Fibroblast of pulmonary artery (primary cell): ENCODE measurements around the gene CALHM2.

ENCODE experiments used
- DNase-seq: peaks from one replicate; pipeline ENCODE4 v3.0.0-alpha.2; 2010; ENCODE audit warnings: low read depth
- H3K4me3 ChIP-seq: replicated peaks from 2 replicates; pipeline ENCODE4 v1.5.1; 2011; ENCODE audit warnings: low read depth, mild to moderate bottlenecking, control low read depth, low read length, moderate library complexity
- CTCF ChIP-seq: IDR thresholded peaks from 2 replicates; pipeline ENCODE4 v1.5.1; 2011; ENCODE audit warnings: mild to moderate bottlenecking, control low read depth, low read length, inconsistent platforms; ENCODE audit errors: missing control alignments

CALHM2 gene

GRCh38 chr10:103466734-103467133 lies 14.6 kb upstream of the CALHM2 start:
- H3K4me3 ChIP-seq, result no peak overlapping the region
- no peak for DNase-seq
- TF ChIP-seq CTCF, result no peak

GRCh38 chr10:103465411-103466179 lies 13.4 kb upstream of the CALHM2 start:
- DNase-seq, result no peak
- no peak for TF ChIP-seq CTCF
- no peak overlapping the region for H3K4me3 ChIP-seq

- H3K4me3 ChIP-seq, result no peak overlapping the region
- no peak for TF ChIP-seq CTCF
- peak; percentile 21 for DNase-seq
These were observed 11.3 kb upstream of the CALHM2 start for GRCh38 chr10:103463499-103463898.

- H3K4me3 ChIP-seq, result no peak overlapping the region
- no peak for TF ChIP-seq CTCF
- no peak for DNase-seq
These were observed 7.4 kb upstream of the CALHM2 start for GRCh38 chr10:103459615-103460014.

- TF ChIP-seq CTCF, result no peak
- no peak within 1 kb of the TSS for H3K4me3 ChIP-seq
- no peak for DNase-seq
These were observed 6.5 kb upstream of the CALHM2 start, which contains the start of gene CALHM1 for GRCh38 chr10:103458720-103459119. CALHM1 (minus strand) TSS chr10:103458900; CDS start chr10:103458751, 149 bp downstream.

- no peak for TF ChIP-seq CTCF
- no peak for DNase-seq
- H3K4me3 ChIP-seq, result no peak overlapping the region
These were observed 5.9 kb upstream of the CALHM2 start for GRCh38 chr10:103457896-103458583.
